A673 (cell line): ENCODE data around the gene SORL1-AS1.

Source experiments
- BruUV-seq: library from RNA; stranded (reverse); fragments of 400-500 nt; replicated peaks from 2 replicates; lab custom pipeline; 2021; lab: Mats Ljungman, UMichigan
- CTCF ChIA-PET: fragments of 300-600 bp; sonication (Branson Sonifier 250); formaldehyde crosslinking; loops from one replicate; lab custom pipeline; 2022; ENCODE audit warnings: antibody characterized with exemption; lab: Charles Lee
- POLR2A ChIA-PET: fragments of 300-600 bp; sonication (Branson Sonifier 250); formaldehyde crosslinking; loops from one replicate; lab custom pipeline; 2022; ENCODE audit warnings: antibody characterized with exemption; ENCODE audit not compliant: low non-redundant PET; lab: Charles Lee
- DNase-seq: peaks from one replicate; pipeline ENCODE4 v3.0.0-alpha.2; 2015; ENCODE audit warnings: low spot score
- H3K27ac ChIP-seq: fragments of 200-600 bp; sonication (generic); 2 replicates; pipeline ENCODE4 v1.5.1; 2016; ENCODE audit warnings: mixed run types, low read depth, mild to moderate bottlenecking, mixed read lengths, antibody characterized with exemption, low read length; ENCODE audit not compliant: poor library complexity, severe bottlenecking
- H3K27me3 ChIP-seq: fragments of 200-600 bp; sonication (generic); replicated peaks from 2 replicates; pipeline ENCODE4 v1.6.1; 2017; ENCODE audit warnings: mixed run types, low read depth, mild to moderate bottlenecking, mixed read lengths, antibody characterized with exemption, low read length; ENCODE audit not compliant: insufficient read depth, poor library complexity
- H3K36me3 ChIP-seq: fragments of 200-600 bp; sonication (generic); 2 replicates; pipeline ENCODE4 v1.6.1; 2016; ENCODE audit warnings: mixed run types, mild to moderate bottlenecking, mixed read lengths, antibody characterized with exemption, low read length; ENCODE audit not compliant: insufficient read depth, poor library complexity, severe bottlenecking
- H3K4me1 ChIP-seq: fragments of 200-600 bp; sonication (generic); 2 replicates; pipeline ENCODE4 v1.6.1; 2017; ENCODE audit warnings: mixed run types, mild to moderate bottlenecking, mixed read lengths, antibody characterized with exemption, low read length; ENCODE audit not compliant: insufficient read depth, poor library complexity, severe bottlenecking
- H3K4me3 ChIP-seq: fragments of 200-600 bp; sonication (generic); 2 replicates; pipeline ENCODE4 v1.5.1; 2016; ENCODE audit warnings: low read depth, mixed run types, mild to moderate bottlenecking, mixed read lengths, low read length; ENCODE audit not compliant: poor library complexity, severe bottlenecking
- H3K9me3 ChIP-seq: fragments of 200-600 bp; sonication (generic); 2 replicates; pipeline ENCODE4 v1.6.1; 2016; ENCODE audit warnings: mixed run types, low read depth, mild to moderate bottlenecking, mixed read lengths, antibody characterized with exemption, low read length; ENCODE audit not compliant: poor library complexity, severe bottlenecking
- CTCF ChIP-seq: fragments of 300-800, 200-600 bp; sonication (generic); conservative IDR thresholded peaks from 2 replicates; pipeline ENCODE4 v1.5.1; 2017; ENCODE audit warnings: low read depth, mild to moderate bottlenecking, antibody characterized with exemption, low read length, moderate library complexity, mixed read lengths
- EZH2 ChIP-seq: fragments of 200-600 bp; sonication (generic); IDR thresholded peaks from 2 replicates; pipeline ENCODE4 v1.6.1; 2017; ENCODE audit warnings: borderline replicate concordance, low read depth, mild to moderate bottlenecking, mixed read lengths, antibody characterized with exemption, low read length; ENCODE audit not compliant: poor library complexity, severe bottlenecking
- intact Hi-C: fragments of 100-400 bp; cut with micrococcal nuclease; formaldehyde crosslinking; loops from one replicate; pipeline ENCODE4 v1.10.0; 2022; ENCODE audit not compliant: unreplicated experiment

The SORL1-AS1 gene

GRCh38 chr11:121449123-121449522 is 3.6 kb downstream of the SORL1-AS1 start:
- no TSS peak for BruUV-seq
- Histone ChIP-seq H3K4me3 (no peak overlapping the region), H3K36me3 (no peaks in the 10 kb centered on the region), H3K27me3 (peaks cover 35% of the 10 kb centered on the region), H3K4me1 (no peaks in the 10 kb centered on the region), H3K27ac (no peak overlapping the region), H3K9me3 (no peaks in the 10 kb centered on the region)
- TF ChIP-seq CTCF (no peak), EZH2 (no peak)
- intact Hi-C loops, result no loop called here
- CTCF ChIA-PET, result no interaction called here
- DNase-seq, result no peak
- POLR2A ChIA-PET, result no interaction called here

- no peak for DNase-seq
These were observed 4.3 kb downstream of the SORL1-AS1 start for GRCh38 chr11:121448431-121448941.

GRCh38 chr11:121448011-121448410 is 4.8 kb downstream of the SORL1-AS1 start:
- ChIA-PET POLR2A (no interaction called here), CTCF (no interaction called here)
- peaks cover 24% of the 10 kb centered on the region for H3K27me3 ChIP-seq
- no peak overlapping the region for H3K27ac ChIP-seq
- TF ChIP-seq CTCF, result no peak
- TF ChIP-seq EZH2, result no peak
- H3K4me3 ChIP-seq, result no peak overlapping the region
- no peak for DNase-seq
- H3K36me3 ChIP-seq, result no peaks in the 10 kb centered on the region
- intact Hi-C loops, result no loop called here
- H3K9me3 ChIP-seq, result no peaks in the 10 kb centered on the region
- H3K4me1 ChIP-seq, result no peaks in the 10 kb centered on the region
- BruUV-seq, result no TSS peak

More at GRCh38 chr11:121448431-121448941, 4.3 kb downstream of the SORL1-AS1 start:
- ChIA-PET CTCF (no interaction called here), POLR2A (no interaction called here)
- H3K27me3 ChIP-seq, result peaks cover 28% of the 10 kb centered on the region
- intact Hi-C loops, result no loop called here
- no peaks in the 10 kb centered on the region for H3K9me3 ChIP-seq
- BruUV-seq, result no TSS peak
- no peaks in the 10 kb centered on the region for H3K36me3 ChIP-seq
- H3K4me1 ChIP-seq, result no peaks in the 10 kb centered on the region
- H3K4me3 ChIP-seq, result no peak overlapping the region
- H3K27ac ChIP-seq, result no peak overlapping the region
- TF ChIP-seq CTCF (no peak), EZH2 (no peak)
